ENCODE data around the gene PICALM. TPM values are rescaled to one million over a fixed set of nuclear protein-coding genes. Genes with fewer than 3 reads are reported as not detected.

The PICALM gene
- total and polyA plus RNA-seq, 3 donors from 2014 or later, result 156 to 237 (median 217) TPM

DNA sequence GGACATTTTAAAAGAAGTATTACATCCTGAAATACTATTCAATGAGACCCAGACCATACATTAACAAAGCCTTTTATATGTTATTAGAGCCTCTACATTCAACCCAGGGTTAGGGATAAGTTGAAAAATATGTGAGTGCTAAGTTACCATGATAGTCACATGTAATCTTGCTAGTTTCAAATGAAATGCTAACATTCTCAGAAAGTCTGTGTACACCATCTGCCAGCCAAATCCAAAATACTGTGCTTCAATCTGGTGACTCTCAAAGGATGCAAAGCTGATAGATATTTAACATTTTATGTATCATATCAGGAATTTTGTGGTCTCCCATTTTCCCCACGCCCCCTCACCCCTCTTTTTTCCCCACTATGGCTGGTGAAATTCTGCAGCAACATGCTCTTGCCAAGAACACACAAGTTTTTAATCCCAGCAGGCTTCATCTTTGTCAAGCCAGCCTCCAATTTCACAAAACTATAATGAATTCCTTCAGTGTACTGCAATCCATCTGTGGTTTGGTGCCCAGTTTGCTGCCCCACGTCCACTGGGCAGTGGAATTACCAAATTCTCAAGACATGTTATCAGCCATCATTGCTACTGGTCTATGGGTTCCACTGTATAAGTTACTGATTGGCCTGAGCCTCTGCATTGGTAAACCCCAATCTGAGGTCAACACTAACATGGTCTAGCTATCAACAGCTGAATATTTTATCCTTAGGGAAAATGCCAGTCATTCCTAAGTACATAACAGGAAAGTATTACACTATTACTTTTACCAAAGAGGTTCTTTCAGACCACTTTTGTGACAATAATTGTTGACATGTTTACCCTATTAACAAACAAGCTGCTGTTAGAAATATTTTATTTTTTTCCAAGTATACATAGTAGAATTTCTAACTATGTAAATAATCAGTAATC is 1.5 kb upstream of the PICALM start:
- peak overlapping the region; percentile 95 to 97 for H3K27ac ChIP-seq
- no peaks in the 10 kb centered on the region for H3K27me3 ChIP-seq
- H3K4me3 ChIP-seq, result peak overlapping the region in 1 of 2 donors; percentile 92
- intact Hi-C loops (cut with DNase I; ENCODE audit: low total_unique reads), result no loop called here
- no peaks in the 10 kb centered on the region for H3K36me3 ChIP-seq (ENCODE audit: low read depth, missing control alignments)
- no peaks in the 10 kb centered on the region for H3K9me3 ChIP-seq
- TF ChIP-seq, protein P1, sequence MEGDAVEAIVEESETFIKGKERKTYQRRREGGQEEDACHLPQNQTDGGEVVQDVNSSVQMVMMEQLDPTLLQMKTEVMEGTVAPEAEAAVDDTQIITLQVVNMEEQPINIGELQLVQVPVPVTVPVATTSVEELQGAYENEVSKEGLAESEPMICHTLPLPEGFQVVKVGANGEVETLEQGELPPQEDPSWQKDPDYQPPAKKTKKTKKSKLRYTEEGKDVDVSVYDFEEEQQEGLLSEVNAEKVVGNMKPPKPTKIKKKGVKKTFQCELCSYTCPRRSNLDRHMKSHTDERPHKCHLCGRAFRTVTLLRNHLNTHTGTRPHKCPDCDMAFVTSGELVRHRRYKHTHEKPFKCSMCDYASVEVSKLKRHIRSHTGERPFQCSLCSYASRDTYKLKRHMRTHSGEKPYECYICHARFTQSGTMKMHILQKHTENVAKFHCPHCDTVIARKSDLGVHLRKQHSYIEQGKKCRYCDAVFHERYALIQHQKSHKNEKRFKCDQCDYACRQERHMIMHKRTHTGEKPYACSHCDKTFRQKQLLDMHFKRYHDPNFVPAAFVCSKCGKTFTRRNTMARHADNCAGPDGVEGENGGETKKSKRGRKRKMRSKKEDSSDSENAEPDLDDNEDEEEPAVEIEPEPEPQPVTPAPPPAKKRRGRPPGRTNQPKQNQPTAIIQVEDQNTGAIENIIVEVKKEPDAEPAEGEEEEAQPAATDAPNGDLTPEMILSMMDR (IDR thresholded peaks at IDR 0.05), result no peak
- TF ChIP-seq POLR2A (IDR thresholded peaks at IDR 0.05), result no peak
- WGBS, 2 donors, result 54 to 55% methylated on average over 2 of the region's 2 CpGs
- no peak for DNase-seq
- peaks cover 6% of the 10 kb centered on the region for H3K4me1 ChIP-seq

DNA sequence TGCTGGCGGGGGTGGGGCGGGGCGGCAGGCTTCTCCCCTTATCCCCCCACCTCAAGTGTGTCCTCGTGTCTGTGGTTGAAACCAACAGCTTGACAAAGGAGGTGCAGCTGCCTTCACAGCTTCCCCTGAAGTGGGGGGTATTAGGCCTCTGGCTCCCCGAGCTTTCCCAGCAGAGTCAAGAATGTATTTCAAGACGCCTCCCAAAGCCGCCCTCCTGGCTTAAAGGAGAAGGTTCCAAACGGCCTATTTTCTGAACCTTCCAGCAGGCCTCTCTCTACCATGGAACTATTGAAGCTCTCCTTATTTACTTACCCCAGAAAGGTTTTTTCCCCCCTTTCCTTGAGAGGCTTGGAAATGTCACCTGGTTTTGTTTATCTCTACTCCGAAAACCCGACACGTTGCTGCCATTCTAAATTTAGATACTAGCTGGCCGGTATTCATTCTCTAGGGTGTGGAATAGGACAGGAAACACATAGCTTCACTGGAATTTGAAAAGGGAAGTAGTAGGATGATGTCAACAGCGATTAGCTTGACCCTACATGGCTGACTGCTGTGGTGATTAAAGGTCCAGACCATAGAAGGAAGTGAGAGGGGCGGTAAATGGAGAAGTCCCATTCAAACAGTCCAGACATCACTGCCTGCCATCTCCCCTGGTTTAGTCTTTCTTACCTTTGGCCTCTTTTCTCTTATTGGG is 671 bp upstream of the PICALM start:
- no peaks in the 10 kb centered on the region for H3K27me3 ChIP-seq

DNA sequence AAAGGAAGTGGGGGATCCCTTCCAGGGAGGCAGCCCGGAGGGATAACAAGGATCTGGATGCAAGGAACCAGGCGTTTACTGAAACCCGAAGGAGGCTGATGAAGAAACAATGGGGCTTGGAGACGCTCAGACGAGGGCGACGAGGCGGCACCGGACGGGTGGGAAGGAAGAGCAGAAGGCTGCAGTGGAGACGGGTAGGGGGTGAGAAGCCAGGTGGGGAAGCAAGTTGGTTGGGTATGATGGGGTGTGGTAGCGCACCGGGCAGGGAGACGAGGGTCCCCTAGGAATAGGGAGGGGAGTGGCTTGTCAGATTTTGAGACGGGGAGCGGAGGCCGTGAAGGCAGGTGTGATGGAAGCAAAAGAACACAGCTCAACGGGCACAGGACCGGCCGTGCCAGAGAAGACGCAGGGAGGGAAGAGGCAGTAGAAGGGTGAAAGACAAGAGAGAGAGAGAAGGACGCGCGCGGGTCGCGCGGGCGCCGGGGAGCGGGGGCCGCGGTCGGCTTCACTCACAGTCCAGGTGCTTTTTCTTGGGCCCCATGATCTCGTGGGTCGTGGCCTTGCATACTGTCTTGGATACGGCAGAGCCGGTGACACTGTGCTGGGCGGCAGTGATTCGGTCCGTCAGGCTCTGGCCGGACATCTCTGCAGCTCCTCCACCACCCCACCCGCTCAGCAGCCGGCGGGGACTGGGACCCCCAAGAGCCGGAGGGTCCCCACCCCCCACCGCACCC is 579 bp downstream of the PICALM start:
- peak; percentile 69 for DNase-seq
- Histone ChIP-seq H3K27ac (peak overlapping the region; percentile 95 to 97), H3K36me3 (ENCODE audit: low read depth, missing control alignments) (no peaks in the 10 kb centered on the region), H3K4me1 (peaks cover 6% of the 10 kb centered on the region), H3K4me3 (peak overlapping the region; percentile 92 to 95), H3K9me3 (no peaks in the 10 kb centered on the region), H3K27me3 (no peaks in the 10 kb centered on the region)
- WGBS, 2 donors, result 0 to 1% methylated on average over 35 to 46 of the region's 47 CpGs
- TF ChIP-seq POLR2A (IDR thresholded peaks at IDR 0.05), result no peak
- TF ChIP-seq, protein P1 (IDR thresholded peaks at IDR 0.05), result no peak
- intact Hi-C loops (cut with DNase I; ENCODE audit: low total_unique reads), result no loop called here

More for the DNA sequence above, 671 bp upstream of the PICALM start:
- Histone ChIP-seq H3K36me3 (ENCODE audit: low read depth, missing control alignments) (no peaks in the 10 kb centered on the region), H3K4me3 (peak overlapping the region; percentile 92 to 95), H3K27ac (peak overlapping the region; percentile 95 to 97), H3K9me3 (no peaks in the 10 kb centered on the region), H3K4me1 (peaks cover 6% of the 10 kb centered on the region)
- TF ChIP-seq, protein P1 (IDR thresholded peaks at IDR 0.05), result no peak
- TF ChIP-seq POLR2A (IDR thresholded peaks at IDR 0.05), result no peak
- 10 to 11% methylated on average over 9 to 11 of the region's 14 CpGs for WGBS, 2 donors
- peak; percentile 27 for DNase-seq
- intact Hi-C loops (cut with DNase I; ENCODE audit: low total_unique reads), result no loop called here

DNA sequence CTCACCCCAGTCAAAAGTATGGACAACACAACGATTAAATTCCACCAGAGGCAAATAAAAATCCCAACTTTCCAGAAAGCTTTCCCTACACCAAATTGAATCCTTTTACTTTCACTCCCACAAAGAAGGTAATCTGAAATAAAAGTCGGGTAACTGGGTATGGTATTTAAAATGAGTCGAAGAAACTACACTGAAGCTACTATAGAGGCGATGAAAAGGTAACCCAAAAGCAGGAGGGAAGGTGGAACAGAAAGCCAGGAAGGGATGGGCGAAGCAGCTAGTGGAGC is 1.1 kb downstream of the PICALM start:
- no peak for DNase-seq
- Histone ChIP-seq H3K4me3 (peak overlapping the region; percentile 92 to 95), H3K4me1 (peaks cover 8% of the 10 kb centered on the region), H3K27ac (peak overlapping the region; percentile 95 to 97), H3K36me3 (ENCODE audit: low read depth, missing control alignments) (no peaks in the 10 kb centered on the region), H3K27me3 (no peaks in the 10 kb centered on the region), H3K9me3 (no peaks in the 10 kb centered on the region)
- intact Hi-C loops (cut with DNase I; ENCODE audit: low total_unique reads), result no loop called here
- TF ChIP-seq POLR2A (IDR thresholded peaks at IDR 0.05), result no peak
- TF ChIP-seq, protein P1 (IDR thresholded peaks at IDR 0.05), result no peak
- 0% methylated on average over 4 to 5 of the region's 5 CpGs for WGBS, 2 donors

Measured in testis (tissue), 3 donors.